Measurements from ENCODE around the gene FAM236B. TPM values are rescaled to one million over a fixed set of nuclear protein-coding genes. Genes with fewer than 3 reads are reported as not detected.
"Not testable (repeated sequence)": the region's sequence is repeated elsewhere in the genome, so short reads cannot be mapped to it uniquely, and the experiment has no call there.

The FAM236B gene
- not detected in 2 replicates for total RNA-seq (2013; cell fraction: nucleolus; rRNA removed)
- total RNA-seq (2014; rRNA removed) (not detected in 2 replicates), total RNA-seq (2014; rRNA removed; fragmentation: Illumina TruSeq; extraction: Trizol) (not detected in 2 replicates), total RNA-seq (2021) (not detected in 2 replicates), polyA plus RNA-seq (2011; rRNA removed) (not detected in 2 replicates), polyA plus RNA-seq (2014; fragmentation: Illumina TruSeq; extraction: Trizol) (not detected in 2 replicates), polyA plus RNA-seq (2014; fragmentation: Nextera tagmentation; extraction: Ambion mirVana) (not detected), polyA plus RNA-seq (2014; rRNA removed) (not detected in 2 replicates), polyA plus RNA-seq (2016; fragmentation: Nextera tagmentation; extraction: Ambion mirVana) (not detected), polyA minus RNA-seq (2011; rRNA and poly(A)+ RNA removed) (not detected in 2 replicates), Bru-seq, nascent RNA (not detected), BruChase-seq, experiment 1, labeled RNA remaining after a 6-hour chase (not detected), BruChase-seq, experiment 2, labeled RNA remaining after a 2-hour chase (not detected)
- polyA plus RNA-seq (2011; ENCODE audit: low read depth) = not detected
- not detected in 2 replicates for polyA plus RNA-seq (2011; cell fraction: cytosol; rRNA removed)
- not detected in 2 replicates for polyA plus RNA-seq (2011; cell fraction: nucleus; rRNA removed)
- not detected in 2 replicates for polyA plus RNA-seq (2012)
- polyA minus RNA-seq (2011; cell fraction: cytosol; rRNA and poly(A)+ RNA removed) = not detected in 2 replicates
- not detected in 2 replicates for polyA minus RNA-seq (2011; cell fraction: nucleus; rRNA and poly(A)+ RNA removed)
- long read RNA-seq, experiment 1 = 0 reads
- long read RNA-seq, experiment 2 = 0 reads

- H3K27ac ChIP-seq (ENCODE audit: control insufficient read depth, insufficient read depth); DNase-seq (ENCODE audit: low read depth, low spot score); H3K27me3 ChIP-seq (replicated peaks in 1 of 2; ENCODE audit: control insufficient read depth in 2 of 2, insufficient read depth in 2 of 2, low read length in 1 of 2); in situ Hi-C loops (cut with MboI); H2AFZ ChIP-seq (ENCODE audit: control insufficient read depth, low read depth, low read length); RAD21 ChIA-PET (ENCODE audit: unreplicated experiment); H3K9ac ChIP-seq (ENCODE audit: control insufficient read depth, insufficient read depth, low read length); SMC1A ChIA-PET (ENCODE audit: uncharacterized antibody, unreplicated experiment); H3K36me3 ChIP-seq (ENCODE audit: control insufficient read depth in 2 of 2, insufficient read depth in 2 of 2, low read length in 1 of 2); H3K4me2 ChIP-seq (ENCODE audit: control insufficient read depth, insufficient read depth); H3K79me2 ChIP-seq (ENCODE audit: control insufficient read depth, insufficient read depth, low read length); H3K9me3 ChIP-seq (replicated peaks; ENCODE audit: control insufficient read depth, insufficient read depth, low read length); BruUV-seq (replicated peaks); ATAC-seq; CTCF ChIA-PET; intact Hi-C loops (cut with micrococcal nuclease; ENCODE audit: unreplicated experiment); FAIRE-seq; H3K4me1 ChIP-seq (ENCODE audit: control insufficient read depth, insufficient read depth, low read length); H3K4me3 ChIP-seq; POLR2A ChIA-PET; H4K20me1 ChIP-seq (ENCODE audit: control insufficient read depth, insufficient read depth): not testable (repeated sequence)
- WGBS (ENCODE audit: insufficient coverage, insufficient replicate concordance, low lambda C conversion rate, missing lambda C conversion rate) = no CpG with 5 or more reads among the region's 15 CpGs
Observed at GRCh38 chrX:72782560-72782959, at the start of gene FAM236B. Gene FAM236B, minus strand, starts transcription at chrX:72782660. Its CDS starts 100 bp downstream, at chrX:72782560.

GRCh38 chrX:72830701-72831100 lies 48.2 kb upstream of the FAM236B start:
- RAD21 ChIA-PET (ENCODE audit: unreplicated experiment); BruUV-seq (replicated peaks); H3K27me3 ChIP-seq (replicated peaks in 1 of 2; ENCODE audit: control insufficient read depth in 2 of 2, insufficient read depth in 2 of 2, low read length in 1 of 2); H3K4me3 ChIP-seq; in situ Hi-C loops (cut with MboI); POLR2A ChIA-PET; H4K20me1 ChIP-seq (ENCODE audit: control insufficient read depth, insufficient read depth); FAIRE-seq; H3K9me3 ChIP-seq (replicated peaks; ENCODE audit: control insufficient read depth, insufficient read depth, low read length); intact Hi-C loops (cut with micrococcal nuclease; ENCODE audit: unreplicated experiment); H2AFZ ChIP-seq (ENCODE audit: control insufficient read depth, low read depth, low read length); H3K4me2 ChIP-seq (ENCODE audit: control insufficient read depth, insufficient read depth); CTCF ChIA-PET; H3K9ac ChIP-seq (ENCODE audit: control insufficient read depth, insufficient read depth, low read length); H3K27ac ChIP-seq (ENCODE audit: control insufficient read depth, insufficient read depth); H3K36me3 ChIP-seq (ENCODE audit: control insufficient read depth in 2 of 2, insufficient read depth in 2 of 2, low read length in 1 of 2); ATAC-seq; DNase-seq (ENCODE audit: low read depth, low spot score); H3K79me2 ChIP-seq (ENCODE audit: control insufficient read depth, insufficient read depth, low read length); H3K4me1 ChIP-seq (ENCODE audit: control insufficient read depth, insufficient read depth, low read length); SMC1A ChIA-PET (ENCODE audit: uncharacterized antibody, unreplicated experiment): not testable (repeated sequence)
- no CpG with 5 or more reads among the region's 13 CpGs for WGBS (ENCODE audit: insufficient coverage, insufficient replicate concordance, low lambda C conversion rate, missing lambda C conversion rate)

- H3K4me3 ChIP-seq; H4K20me1 ChIP-seq (ENCODE audit: control insufficient read depth, insufficient read depth); H3K27me3 ChIP-seq (replicated peaks in 1 of 2; ENCODE audit: control insufficient read depth in 2 of 2, insufficient read depth in 2 of 2, low read length in 1 of 2); DNase-seq (ENCODE audit: low read depth, low spot score); H3K27ac ChIP-seq (ENCODE audit: control insufficient read depth, insufficient read depth); H3K79me2 ChIP-seq (ENCODE audit: control insufficient read depth, insufficient read depth, low read length); H3K4me1 ChIP-seq (ENCODE audit: control insufficient read depth, insufficient read depth, low read length); H2AFZ ChIP-seq (ENCODE audit: control insufficient read depth, low read depth, low read length); ATAC-seq; H3K9me3 ChIP-seq (replicated peaks; ENCODE audit: control insufficient read depth, insufficient read depth, low read length); H3K36me3 ChIP-seq (ENCODE audit: control insufficient read depth in 2 of 2, insufficient read depth in 2 of 2, low read length in 1 of 2); in situ Hi-C loops (cut with MboI); intact Hi-C loops (cut with micrococcal nuclease; ENCODE audit: unreplicated experiment); SMC1A ChIA-PET (ENCODE audit: uncharacterized antibody, unreplicated experiment); POLR2A ChIA-PET; BruUV-seq (replicated peaks); RAD21 ChIA-PET (ENCODE audit: unreplicated experiment); FAIRE-seq; H3K9ac ChIP-seq (ENCODE audit: control insufficient read depth, insufficient read depth, low read length); CTCF ChIA-PET; H3K4me2 ChIP-seq (ENCODE audit: control insufficient read depth, insufficient read depth): not testable (repeated sequence)
- no CpG with 5 or more reads among the region's 13 CpGs for WGBS (ENCODE audit: insufficient coverage, insufficient replicate concordance, low lambda C conversion rate, missing lambda C conversion rate)
Observed at GRCh38 chrX:72808110-72808509, 25.6 kb upstream of the FAM236B start, which contains the start of gene FAM236D. Gene FAM236D, minus strand, starts transcription at chrX:72808210. Its CDS starts 100 bp downstream, at chrX:72808110.

- RAD21 ChIA-PET (ENCODE audit: unreplicated experiment); DNase-seq (ENCODE audit: low read depth, low spot score): not testable (repeated sequence)
Observed at GRCh38 chrX:72790390-72790789, 7.9 kb upstream of the FAM236B start.

More at GRCh38 chrX:72790390-72790789, 7.9 kb upstream of the FAM236B start:
- H3K9ac ChIP-seq (ENCODE audit: control insufficient read depth, insufficient read depth, low read length); ATAC-seq; H3K4me2 ChIP-seq (ENCODE audit: control insufficient read depth, insufficient read depth); H3K9me3 ChIP-seq (replicated peaks; ENCODE audit: control insufficient read depth, insufficient read depth, low read length); H3K27ac ChIP-seq (ENCODE audit: control insufficient read depth, insufficient read depth); H3K27me3 ChIP-seq (replicated peaks in 1 of 2; ENCODE audit: control insufficient read depth in 2 of 2, insufficient read depth in 2 of 2, low read length in 1 of 2); H3K79me2 ChIP-seq (ENCODE audit: control insufficient read depth, insufficient read depth, low read length); FAIRE-seq; in situ Hi-C loops (cut with MboI); BruUV-seq (replicated peaks); SMC1A ChIA-PET (ENCODE audit: uncharacterized antibody, unreplicated experiment); H3K4me1 ChIP-seq (ENCODE audit: control insufficient read depth, insufficient read depth, low read length); H3K36me3 ChIP-seq (ENCODE audit: control insufficient read depth in 2 of 2, insufficient read depth in 2 of 2, low read length in 1 of 2); H2AFZ ChIP-seq (ENCODE audit: control insufficient read depth, low read depth, low read length); H4K20me1 ChIP-seq (ENCODE audit: control insufficient read depth, insufficient read depth); intact Hi-C loops (cut with micrococcal nuclease; ENCODE audit: unreplicated experiment); H3K4me3 ChIP-seq; CTCF ChIA-PET; POLR2A ChIA-PET: not testable (repeated sequence)
- WGBS (ENCODE audit: insufficient coverage, insufficient replicate concordance, low lambda C conversion rate, missing lambda C conversion rate) = 33% methylated on average over 1 of the region's 3 CpGs
